OCI-LY1 (cell line): ENCODE results near the gene DDX31.

Source experiments
- EZH2 ChIP-seq: fragments of 200-600 bp; sonication (generic), shearing (Covaris generic); IDR thresholded peaks from 2 replicates; pipeline ENCODE4 v1.8.0; 2017; ENCODE audit warnings: borderline replicate concordance, mixed run types, mild to moderate bottlenecking, antibody characterized with exemption, low read length, moderate library complexity, mixed read lengths
- TF ChIP-seq, protein P1 (sequence below): fragments of 200-600 bp; sonication (generic), shearing (Covaris generic); IDR thresholded peaks from 2 replicates; pipeline ENCODE4 v1.5.1; 2017; ENCODE audit warnings: mild to moderate bottlenecking, antibody characterized with exemption, low read length, moderate library complexity, mixed read lengths

DNA sequence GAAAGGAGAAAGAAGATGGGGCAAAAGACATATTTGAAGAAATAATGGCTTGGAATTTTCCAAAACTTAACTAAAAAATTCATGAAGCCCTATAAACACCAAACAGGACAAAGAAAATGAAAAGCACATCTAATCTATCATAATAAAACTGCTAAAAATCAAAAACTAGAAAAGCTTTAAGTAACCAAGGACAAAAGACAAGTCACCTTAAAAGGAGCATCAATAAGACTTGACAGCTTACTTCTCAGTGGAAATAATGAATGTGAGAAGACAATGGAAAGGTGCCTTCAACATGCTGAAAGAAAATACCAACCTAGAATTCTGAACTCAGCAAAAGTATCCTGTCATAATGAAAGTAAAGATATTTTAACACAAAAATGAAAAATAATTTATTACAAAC, 27.4 kb upstream of the DDX31 start:
- TF ChIP-seq, protein P1, sequence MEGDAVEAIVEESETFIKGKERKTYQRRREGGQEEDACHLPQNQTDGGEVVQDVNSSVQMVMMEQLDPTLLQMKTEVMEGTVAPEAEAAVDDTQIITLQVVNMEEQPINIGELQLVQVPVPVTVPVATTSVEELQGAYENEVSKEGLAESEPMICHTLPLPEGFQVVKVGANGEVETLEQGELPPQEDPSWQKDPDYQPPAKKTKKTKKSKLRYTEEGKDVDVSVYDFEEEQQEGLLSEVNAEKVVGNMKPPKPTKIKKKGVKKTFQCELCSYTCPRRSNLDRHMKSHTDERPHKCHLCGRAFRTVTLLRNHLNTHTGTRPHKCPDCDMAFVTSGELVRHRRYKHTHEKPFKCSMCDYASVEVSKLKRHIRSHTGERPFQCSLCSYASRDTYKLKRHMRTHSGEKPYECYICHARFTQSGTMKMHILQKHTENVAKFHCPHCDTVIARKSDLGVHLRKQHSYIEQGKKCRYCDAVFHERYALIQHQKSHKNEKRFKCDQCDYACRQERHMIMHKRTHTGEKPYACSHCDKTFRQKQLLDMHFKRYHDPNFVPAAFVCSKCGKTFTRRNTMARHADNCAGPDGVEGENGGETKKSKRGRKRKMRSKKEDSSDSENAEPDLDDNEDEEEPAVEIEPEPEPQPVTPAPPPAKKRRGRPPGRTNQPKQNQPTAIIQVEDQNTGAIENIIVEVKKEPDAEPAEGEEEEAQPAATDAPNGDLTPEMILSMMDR = no peak
- no peak for TF ChIP-seq EZH2
